ENCODE measurements around the gene AK3. TPM values are rescaled to one million over a fixed set of nuclear protein-coding genes. Genes with fewer than 3 reads are reported as not detected.
A peak's percentile ranks its signal among the peaks of the same experiment; 100 is the strongest.

AK3 gene
- total RNA-seq, 3 donors from 2014 or later: 80.3 to 123 (median 84.6) TPM

GRCh38 chr9:4742246-4742645, 1.2 kb upstream of the AK3 start:
- Histone ChIP-seq H3K4me1 (peaks cover 0 to 5% of the 10 kb centered on the region in 2 donors), H3K36me3 (no peaks in the 10 kb centered on the region), H3K27ac (peak overlapping the region; percentile 94 to 98), H3K9me3 (no peaks in the 10 kb centered on the region), H3K4me3 (peak overlapping the region in 2 of 3 donors; percentile 76 to 87), H3K27me3 (no peaks in the 10 kb centered on the region)
- intact Hi-C loops (cut with DNase I; ENCODE audit: low total_unique reads): no loop called here
- TF ChIP-seq POLR2A (IDR thresholded peaks at IDR 0.05): no peak
- TF ChIP-seq CTCF (IDR thresholded peaks at IDR 0.05): no peak
- no peak for TF ChIP-seq POLR2AphosphoS5 (IDR thresholded peaks at IDR 0.05)
- DNase-seq (ENCODE audit: low spot score in 2 of 2): no peak

- Histone ChIP-seq H3K36me3 (no peaks in the 10 kb centered on the region), H3K27ac (peak overlapping the region; percentile 94 to 98), H3K9me3 (no peaks in the 10 kb centered on the region), H3K4me3 (peak overlapping the region; percentile 73 to 87 (median 76)), H3K27me3 (no peaks in the 10 kb centered on the region), H3K4me1 (peaks cover 0 to 5% of the 10 kb centered on the region in 2 donors)
- DNase-seq (ENCODE audit: low spot score in 2 of 2): no peak
- intact Hi-C loops (cut with DNase I; ENCODE audit: low total_unique reads): no loop called here
- TF ChIP-seq POLR2AphosphoS5 (IDR thresholded peaks at IDR 0.05) (no peak), POLR2A (IDR thresholded peaks at IDR 0.05) (no peak), CTCF (IDR thresholded peaks at IDR 0.05) (no peak)
Measured at GRCh38 chr9:4741365-4742089, 525 bp upstream of the AK3 start.

- Histone ChIP-seq H3K27me3 (no peaks in the 10 kb centered on the region), H3K9me3 (no peaks in the 10 kb centered on the region), H3K4me3 (peak overlapping the region; percentile 73 to 87 (median 76)), H3K27ac (peak overlapping the region; percentile 94 to 98), H3K4me1 (peaks cover 0 to 5% of the 10 kb centered on the region in 2 donors), H3K36me3 (no peaks in the 10 kb centered on the region)
- TF ChIP-seq POLR2A (IDR thresholded peaks at IDR 0.05): no peak
- no peak for TF ChIP-seq CTCF (IDR thresholded peaks at IDR 0.05)
- TF ChIP-seq POLR2AphosphoS5 (IDR thresholded peaks at IDR 0.05): no peak
- no peak for DNase-seq (ENCODE audit: low spot score in 2 of 2)
- intact Hi-C loops (cut with DNase I; ENCODE audit: low total_unique reads): no loop called here
Measured at GRCh38 chr9:4740388-4740637, 689 bp downstream of the AK3 start.

GRCh38 chr9:4739587-4740387, 1.2 kb downstream of the AK3 start:
- peak overlapping the region; percentile 94 to 98 for H3K27ac ChIP-seq
- intact Hi-C loops (cut with DNase I; ENCODE audit: low total_unique reads): no loop called here
- H3K27me3 ChIP-seq: no peaks in the 10 kb centered on the region
- DNase-seq (ENCODE audit: low spot score in 2 of 2): no peak
- TF ChIP-seq CTCF (IDR thresholded peaks at IDR 0.05) (no peak), POLR2AphosphoS5 (IDR thresholded peaks at IDR 0.05) (no peak), POLR2A (IDR thresholded peaks at IDR 0.05) (no peak)
- peak overlapping the region; percentile 73 to 87 (median 76) for H3K4me3 ChIP-seq
- H3K4me1 ChIP-seq: peaks cover 0 to 5% of the 10 kb centered on the region in 2 donors
- no peaks in the 10 kb centered on the region for H3K9me3 ChIP-seq
- no peaks in the 10 kb centered on the region for H3K36me3 ChIP-seq

Data from breast epithelium (tissue), 4 donors.